ENCODE data around the gene TSPEAR. TPM values are rescaled to one million over a fixed set of nuclear protein-coding genes. Genes with fewer than 3 reads are reported as not detected.
"Not testable (repeated sequence)": the region's sequence is repeated elsewhere in the genome, so short reads cannot be mapped to it uniquely, and the experiment has no call there.

TSPEAR gene
- total RNA-seq, 1 donor from 2014 or later: 0.10 TPM

GRCh38 chr21:44506279-44507255 lies 204.8 kb downstream of the TSPEAR start:
- no peak for DNase-seq (ENCODE audit: low spot score)

GRCh38 chr21:44505673-44506278 lies 205.6 kb downstream of the TSPEAR start:
- no peak for DNase-seq (ENCODE audit: low spot score)

- DNase-seq (ENCODE audit: low spot score): no peak
Observed at GRCh38 chr21:44503901-44504399, 207.4 kb downstream of the TSPEAR start.

- DNase-seq (ENCODE audit: low spot score): not testable (repeated sequence)
Observed at GRCh38 chr21:44503006-44503889, 208.1 kb downstream of the TSPEAR start.

- no peak for DNase-seq (ENCODE audit: low spot score)
Observed at GRCh38 chr21:44502171-44502958, 209.0 kb downstream of the TSPEAR start.

GRCh38 chr21:44500111-44500510 lies 211.3 kb downstream of the TSPEAR start:
- DNase-seq (ENCODE audit: low spot score): no peak

- DNase-seq (ENCODE audit: low spot score): no peak
Observed at GRCh38 chr21:44499631-44500030, 211.7 kb downstream of the TSPEAR start.

GRCh38 chr21:44499211-44499560 lies 212.2 kb downstream of the TSPEAR start:
- DNase-seq (ENCODE audit: low spot score): no peak

GRCh38 chr21:44498280-44499210 lies 212.8 kb downstream of the TSPEAR start:
- no peak for DNase-seq (ENCODE audit: low spot score)

GRCh38 chr21:44497703-44498126 lies 213.7 kb downstream of the TSPEAR start:
- no peak for DNase-seq (ENCODE audit: low spot score)

GRCh38 chr21:44496564-44497550 lies 214.5 kb downstream of the TSPEAR start:
- no peak for DNase-seq (ENCODE audit: low spot score)

- DNase-seq (ENCODE audit: low spot score): no peak
Observed at GRCh38 chr21:44495611-44496563, 215.5 kb downstream of the TSPEAR start.

- DNase-seq (ENCODE audit: low spot score): no peak
Observed at GRCh38 chr21:44494956-44495355, 216.4 kb downstream of the TSPEAR start.

GRCh38 chr21:44494418-44494817 lies 217.0 kb downstream of the TSPEAR start:
- DNase-seq (ENCODE audit: low spot score): no peak

- DNase-seq (ENCODE audit: low spot score): no peak
Observed at GRCh38 chr21:44492567-44493385, 218.6 kb downstream of the TSPEAR start.

GRCh38 chr21:44490816-44491215 lies 220.6 kb downstream of the TSPEAR start:
- no peak for DNase-seq (ENCODE audit: low spot score)

- DNase-seq (ENCODE audit: low spot score): no peak
Observed at GRCh38 chr21:44490405-44490804, 221.0 kb downstream of the TSPEAR start.
